ENCODE results near the gene TTC9. TPM values are rescaled to one million over a fixed set of nuclear protein-coding genes. Genes with fewer than 3 reads are reported as not detected.
A peak's percentile ranks its signal among the peaks of the same experiment; 100 is the strongest.

Gene TTC9
- total RNA-seq, 2 donors from 2014 or later: 8.2 to 11.7 TPM

DNA sequence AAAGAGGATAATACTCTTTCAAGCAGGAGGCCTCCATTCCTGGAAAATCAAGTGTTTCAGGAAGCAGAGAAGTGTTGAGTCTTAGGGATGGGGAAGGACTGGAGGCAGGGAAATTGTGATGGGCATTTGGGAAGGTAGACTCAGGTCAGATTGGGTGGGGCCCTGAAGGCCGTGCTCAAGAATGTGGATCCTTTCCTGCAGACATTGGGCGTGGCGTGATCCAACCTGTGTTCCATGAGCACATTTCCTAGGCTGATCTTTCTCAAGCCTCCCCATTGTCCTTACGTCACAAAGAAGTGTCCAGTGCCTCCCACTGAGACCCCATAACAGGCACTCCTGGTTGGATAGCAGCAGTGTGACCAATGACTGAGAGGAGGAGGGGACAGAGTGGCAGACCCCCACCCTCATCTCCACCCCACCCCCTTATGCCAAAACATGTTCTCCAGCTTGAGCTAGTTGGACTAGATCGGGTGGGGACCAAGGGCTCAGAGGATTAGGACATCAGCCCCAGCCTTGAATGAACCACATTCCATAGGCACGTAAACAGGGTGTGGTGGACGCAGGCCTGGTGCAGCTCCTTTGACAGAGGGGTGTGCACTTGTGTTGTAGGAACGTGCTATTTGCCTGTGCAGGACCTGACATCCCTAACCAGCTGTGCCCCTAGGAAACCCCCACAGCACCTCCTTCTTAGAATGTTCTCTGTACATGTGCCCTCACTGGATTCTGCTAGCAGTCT, 76.8 kb downstream of the TTC9 start:
- DNase-seq (no peak), ATAC-seq (no peak)
- Mint-ChIP-seq H3K27ac (no peak overlapping the region), H3K4me1 (peaks cover 7% of the 10 kb centered on the region), H3K4me3 (no peak overlapping the region), H3K36me3 (ENCODE audit: low read depth) (peaks cover 2% of the 10 kb centered on the region), H3K27me3 (peaks cover 6% of the 10 kb centered on the region)
- no peaks in the 10 kb centered on the region for H3K9me3 ChIP-seq (ENCODE audit: control insufficient read depth, low read length, poor library complexity, severe bottlenecking)

DNA sequence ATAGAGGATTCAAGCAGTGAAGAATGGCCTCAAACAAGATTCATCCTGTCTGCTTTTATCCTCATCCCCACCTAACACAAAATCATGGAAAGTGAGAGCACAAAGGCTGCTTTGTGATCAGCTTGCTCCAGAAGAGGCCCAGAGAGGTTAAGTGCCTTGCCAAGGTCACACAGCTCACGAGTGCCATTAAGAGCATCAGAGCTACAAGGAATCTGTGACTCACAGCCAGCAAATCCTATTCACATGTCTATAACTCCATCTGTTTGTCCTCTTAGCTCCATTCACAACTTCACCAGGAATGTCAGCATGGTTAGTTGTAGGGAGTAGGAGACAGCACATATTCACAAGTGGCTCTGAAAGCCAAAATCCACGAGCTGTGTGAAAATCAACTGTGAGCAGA, 79.8 kb downstream of the TTC9 start:
- ATAC-seq (no peak), DNase-seq (no peak)
- Mint-ChIP-seq H3K4me1 (peaks cover 2% of the 10 kb centered on the region), H3K27ac (no peak overlapping the region), H3K27me3 (no peaks in the 10 kb centered on the region), H3K36me3 (ENCODE audit: low read depth) (no peaks in the 10 kb centered on the region), H3K4me3 (no peak overlapping the region)
- no peaks in the 10 kb centered on the region for H3K9me3 ChIP-seq (ENCODE audit: control insufficient read depth, low read length, poor library complexity, severe bottlenecking)

- H3K9me3 ChIP-seq (ENCODE audit: control insufficient read depth, low read length, poor library complexity, severe bottlenecking): no peaks in the 10 kb centered on the region
- Mint-ChIP-seq H3K4me3 (no peak overlapping the region), H3K36me3 (ENCODE audit: low read depth) (no peaks in the 10 kb centered on the region), H3K27ac (no peak overlapping the region), H3K27me3 (no peaks in the 10 kb centered on the region), H3K4me1 (peaks cover 2% of the 10 kb centered on the region)
- DNase-seq: no peak
- ATAC-seq: no peak
Observed at GRCh38 chr14:70722418-70722817, 80.7 kb downstream of the TTC9 start.

- no peaks in the 10 kb centered on the region for H3K9me3 ChIP-seq (ENCODE audit: control insufficient read depth, low read length, poor library complexity, severe bottlenecking)
- Mint-ChIP-seq H3K4me1 (peaks cover 2% of the 10 kb centered on the region), H3K27me3 (no peaks in the 10 kb centered on the region), H3K4me3 (no peak overlapping the region), H3K36me3 (ENCODE audit: low read depth) (no peaks in the 10 kb centered on the region), H3K27ac (peak overlapping the region; percentile 32)
- DNase-seq (no peak), ATAC-seq (no peak)
Observed at GRCh38 chr14:70723276-70723675, 81.6 kb downstream of the TTC9 start.

DNA sequence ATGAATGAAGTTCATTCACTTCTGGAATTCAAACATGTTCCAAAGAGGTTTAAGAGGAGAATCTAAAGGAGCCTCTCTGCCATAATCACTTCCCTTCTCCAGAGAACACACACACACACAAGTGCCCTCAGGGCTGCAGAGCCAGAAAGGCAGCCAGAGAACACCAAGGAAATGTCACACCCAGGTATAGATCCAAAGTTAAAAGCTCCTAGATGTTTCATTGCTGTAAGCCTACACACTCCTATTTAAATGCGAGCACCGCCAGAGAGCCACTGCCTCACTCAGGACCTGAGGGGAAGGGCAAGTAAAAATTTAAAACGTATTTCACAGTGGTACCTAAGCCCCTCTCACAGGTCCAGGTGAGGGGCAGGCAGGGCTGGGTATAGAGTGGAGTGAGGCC, 82.4 kb downstream of the TTC9 start:
- no peak overlapping the region for H3K4me3 Mint-ChIP-seq
- H3K36me3 Mint-ChIP-seq (ENCODE audit: low read depth): no peaks in the 10 kb centered on the region
- H3K27me3 Mint-ChIP-seq: no peaks in the 10 kb centered on the region
- no peak overlapping the region for H3K27ac Mint-ChIP-seq
- H3K4me1 Mint-ChIP-seq: peaks cover 2% of the 10 kb centered on the region
- DNase-seq (no peak), ATAC-seq (no peak)
- H3K9me3 ChIP-seq (ENCODE audit: control insufficient read depth, low read length, poor library complexity, severe bottlenecking): no peaks in the 10 kb centered on the region

DNA sequence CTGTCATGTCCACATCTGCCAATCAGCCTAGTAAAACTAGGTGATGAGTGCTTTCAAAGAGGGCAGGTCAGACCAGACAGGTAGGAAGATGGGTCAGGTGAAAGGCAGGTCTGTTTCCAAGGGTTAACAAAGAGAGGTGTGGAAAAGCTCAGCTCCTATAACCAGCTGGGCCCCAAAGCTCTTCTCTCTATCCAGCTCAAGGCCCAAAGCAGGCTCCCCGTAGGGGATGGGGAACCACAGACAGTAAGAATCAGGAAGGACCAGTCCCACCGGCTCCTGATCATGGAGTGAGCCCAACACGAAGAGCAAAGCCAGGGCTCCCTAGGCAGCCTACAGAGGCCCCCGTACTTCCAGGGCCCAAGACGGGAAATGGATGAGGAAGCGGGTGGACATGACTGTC, 83.2 kb downstream of the TTC9 start:
- Mint-ChIP-seq H3K36me3 (ENCODE audit: low read depth) (no peaks in the 10 kb centered on the region), H3K27me3 (no peaks in the 10 kb centered on the region)
- no peak for ATAC-seq

More for the DNA sequence above, 83.2 kb downstream of the TTC9 start:
- Mint-ChIP-seq H3K4me3 (no peak overlapping the region), H3K4me1 (peaks cover 2% of the 10 kb centered on the region), H3K27ac (no peak overlapping the region)
- DNase-seq: no peak
- no peaks in the 10 kb centered on the region for H3K9me3 ChIP-seq (ENCODE audit: control insufficient read depth, low read length, poor library complexity, severe bottlenecking)

Other genes starting within 250 kb of the TTC9 start
- 10 to 100 TPM; 11.5 to 13.3 TPM for gene SYNJ2BP, start 224.8 kb upstream of the TTC9 start, total RNA-seq
- gene ADAM21, start 189.7 kb upstream of the TTC9 start, total RNA-seq: not detected
- under 1 TPM; 0.16 to 0.37 TPM for gene ADAM20, start 106.9 kb upstream of the TTC9 start, total RNA-seq
- gene MED6, start 41.3 kb upstream of the TTC9 start, total RNA-seq: 10 to 100 TPM; 74.5 to 90.4 TPM
- gene MAP3K9, start 167.6 kb downstream of the TTC9 start, total RNA-seq: 1 to 10 TPM; 7.7 to 9.1 TPM

All from T-helper 17 cell (primary cell).